ENCODE data around the gene CARNS1. TPM values are rescaled to one million over a fixed set of nuclear protein-coding genes. Genes with fewer than 3 reads are reported as not detected.
A peak's percentile ranks its signal among the peaks of the same experiment; 100 is the strongest.

Gene CARNS1
- total and polyA plus RNA-seq, 2 of the 8 experiments (the other 6 are each of a cell fraction or from before 2014, with no cell fraction given): 0.82 to 1.1 TPM

- Histone ChIP-seq H4K20me1 (replicated peaks in 1 of 2; ENCODE audit: control insufficient read depth in 1 of 2, insufficient read depth in 2 of 2, low read length in 2 of 2) (peaks cover 0 to under 1% of the 10 kb centered on the region in 2 experiments), H3K9ac (replicated peaks in 1 of 4; ENCODE audit: extremely low read depth in 1 of 4, low read depth in 3 of 4, low read length in 3 of 4) (no peak overlapping the region), H2BK20ac (ENCODE audit: low read length) (no peak overlapping the region), H3K18ac (ENCODE audit: extremely low read depth, low read length) (no peak overlapping the region), H3K9me3 (ENCODE audit: insufficient read depth in 2 of 2, low read depth in 1 of 2, low read length in 1 of 2) (no peaks in the 10 kb centered on the region), H4K91ac (replicated peaks; ENCODE audit: insufficient read length, low read length) (no peak overlapping the region), H3K4me3 (ENCODE audit: extremely low read depth in 1 of 4, insufficient read depth in 2 of 4, low read depth in 3 of 4, low read length in 4 of 4) (no peak overlapping the region), H2AFZ (ENCODE audit: low read length) (no peak overlapping the region), H3K23ac (ENCODE audit: insufficient read length) (no peak overlapping the region), H4K5ac (ENCODE audit: insufficient read length, low read depth, low read length) (no peak overlapping the region), H2BK12ac (ENCODE audit: low read depth, low read length) (0 out of 2 replicates have a peak overlapping the region, but pooled peaks have one; percentile 68), H3K79me1 (ENCODE audit: low read depth, low read length) (no peaks in the 10 kb centered on the region), H3K27me3 (replicated peaks in 1 of 4; ENCODE audit: control insufficient read depth in 3 of 4, extremely low read depth in 1 of 4, insufficient read depth in 3 of 4, low read length in 3 of 4) (peaks cover 0 to 11% (median 5%) of the 10 kb centered on the region in 4 experiments; a peak in 3 of 7 replicates), H3K79me2 (ENCODE audit: control insufficient read depth in 1 of 2, insufficient read depth in 2 of 2, low read length in 2 of 2) (no peaks in the 10 kb centered on the region), H3K23me2 (ENCODE audit: low read depth, low read length) (peaks cover 11% of the 10 kb centered on the region), H2AK5ac (ENCODE audit: low read depth, low read length) (no peak overlapping the region), H3K56ac (replicated peaks; ENCODE audit: insufficient read length, low read depth, low read length) (no peak overlapping the region), H2BK120ac (replicated peaks; ENCODE audit: low read depth, low read length) (no peak overlapping the region), H2BK5ac (ENCODE audit: low read depth, low read length) (no peak overlapping the region), H3K27ac (ENCODE audit: low read depth, low read length) (no peak overlapping the region), H3K4ac (replicated peaks; ENCODE audit: insufficient read length, low read depth, low read length) (no peak overlapping the region), H2BK15ac (ENCODE audit: low read length) (0 out of 2 replicates have a peak overlapping the region, but pooled peaks have one; percentile 21), H3K14ac (ENCODE audit: insufficient read length) (no peak overlapping the region), H3K4me1 (replicated peaks in 1 of 4; ENCODE audit: control insufficient read depth in 3 of 4, insufficient read depth in 4 of 4, low read length in 3 of 4) (peaks cover 0 to 6% (median 6%) of the 10 kb centered on the region in 4 experiments; a peak in 4 of 7 replicates), H4K8ac (ENCODE audit: extremely low read depth, insufficient read depth, low read length) (no peak overlapping the region), H3K4me2 (ENCODE audit: insufficient read depth in 1 of 2, low read depth in 2 of 2, low read length in 2 of 2) (no peak overlapping the region), H3K36me3 (ENCODE audit: control insufficient read depth in 2 of 4, insufficient read depth in 4 of 4, low read length in 3 of 4) (no peaks in the 10 kb centered on the region)
- FAIRE-seq (no peak), DNase-seq (ENCODE audit: low read depth in 1 of 2, low spot score in 2 of 2) (no peak)
- no peak for TF ChIP-seq TEAD4 (IDR thresholded peaks at IDR 0.05; ENCODE audit: low read depth, low read length)
- no peak for TF ChIP-seq CBX5 (IDR thresholded peaks at IDR 0.05; ENCODE audit: low read depth, low read length)
- no peak for TF ChIP-seq CTBP2 (IDR thresholded peaks at IDR 0.05; ENCODE audit: borderline replicate concordance, insufficient read depth, insufficient read length, low read length)
- POLR2A ChIA-PET (ENCODE audit: partially characterized antibody): interaction anchor here (0.6 to 2.2 kb wide), 5 partner anchors 13 to 88 kb away, joined by 3 to 7 read pairs (median 5); partner anchors contain the start of genes CLCF1 and POLD4
- CTCF ChIA-PET (ENCODE audit: partially characterized antibody): interaction anchor here (0.6 to 34.8 kb wide), 11 partner anchors 8 to 208 kb away, joined by 3 to 1305 read pairs (median 4); partner anchors contain the start of genes CLCF1, PITPNM1 and POLD4
- 67% methylated on average over 6 of the region's 6 CpGs; no CpG with 5 or more reads in 1 of the 2 experiments for WGBS, 2 experiments (ENCODE audit: extremely low coverage in 1 of 2, insufficient coverage in 1 of 2, insufficient read length in 1 of 2, insufficient replicate concordance in 2 of 2, low coverage in 1 of 2, low lambda C conversion rate in 2 of 2, missing lambda C conversion rate in 1 of 2)
Observed at GRCh38 chr11:67387518-67387917, 28.0 kb upstream of the CARNS1 start.
